HepG2 (cell line): ENCODE measurements around the gene AOX1. TPM values are rescaled to one million over a fixed set of nuclear protein-coding genes. Genes with fewer than 3 reads are reported as not detected.

Experiments
- ATAC-seq: fragments of 200-7000 bp; cut with Tn5 transposase; 3 replicates; pipeline ENCODE4 v1.9.1; 2020; ENCODE audit warnings: mild to moderate bottlenecking, moderate library complexity
- BruUV-seq: library from RNA; stranded (reverse); fragments of 400-500 nt; replicated peaks from 2 replicates; lab custom pipeline; 2021; lab: Mats Ljungman, UMichigan
- CTCF ChIA-PET: fragments of 300-600 bp; formaldehyde crosslinking; extraction: SDS; loops from one replicate; lab custom pipeline; 2021; ENCODE audit warnings: low total read pairs, inconsistent platforms, low intra/inter-chr PET ratio; lab: Yijun Ruan, JAX
- POLR2A ChIA-PET: fragments of 350-600 bp; sonication (Branson Sonifier 250); formaldehyde crosslinking; loops from one replicate; lab custom pipeline; 2020; ENCODE audit warnings: antibody characterized with exemption, inconsistent platforms; lab: Yijun Ruan, JAX
- DNase-seq: peaks from one replicate; pipeline ENCODE4 v3.0.0-alpha.2; 2015; ENCODE audit warnings: low spot score
- FAIRE-seq: peaks from 3 replicates; lab custom pipeline; 2011; peaks lifted over from hg19 to GRCh38; lab: Jason Lieb, UNC
- H2AFZ ChIP-seq: one replicate; pipeline ENCODE4 v1.6.1; 2011; ENCODE audit warnings: low read length, inconsistent platforms
- H3K27ac ChIP-seq: fragments of 300-600 bp; 3 replicates; pipeline ENCODE4 v1.8.0; 2011; ENCODE audit warnings: mixed run types, mild to moderate bottlenecking, mixed read lengths, low read length, inconsistent platforms; ENCODE audit not compliant: insufficient read depth; ENCODE audit errors: extremely low read length
- H3K27me3 ChIP-seq, 2 experiments: fragments of 200-600 bp in 1 of 2; 2 replicates in 1 of 2; 3 replicates in 1 of 2; pipeline versions ENCODE4 v1.6.0 to v1.8.0; 2011; ENCODE audit warnings: low read length in 2 of 2, mild to moderate bottlenecking in 2 of 2, moderate library complexity in 2 of 2, inconsistent platforms in 1 of 2; ENCODE audit not compliant: insufficient read depth in 2 of 2, control insufficient read depth in 1 of 2
- H3K36me3 ChIP-seq, 2 experiments: fragments of 200-600 bp in 1 of 2; replicated peaks in 1 of 2; 2 replicates in 1 of 2; 3 replicates in 1 of 2; pipeline versions ENCODE4 v1.5.1 to v1.8.0; 2011; ENCODE audit warnings: low read length in 2 of 2, inconsistent platforms in 1 of 2; ENCODE audit not compliant: insufficient read depth in 2 of 2, control insufficient read depth in 1 of 2
- H3K4me1 ChIP-seq: 2 replicates; pipeline ENCODE4 v1.5.1; 2012; ENCODE audit warnings: low read length, inconsistent platforms; ENCODE audit not compliant: insufficient read depth
- H3K4me2 ChIP-seq: 2 replicates; pipeline ENCODE4 v1.6.0; 2011; ENCODE audit warnings: low read depth, low read length, inconsistent platforms
- H3K4me3 ChIP-seq, 3 experiments: fragments of 200-600 bp in 1 of 3; sonication (generic), shearing (Covaris generic) in 1 of 3; replicated peaks in 1 of 3; 2 replicates each; pipeline ENCODE4 v1.5.1; 2011 to 2016; ENCODE audit warnings: low read length in 3 of 3, inconsistent platforms in 2 of 3, low read depth in 2 of 3, mild to moderate bottlenecking in 2 of 3, control low read depth in 1 of 3, mixed read lengths in 1 of 3; ENCODE audit not compliant: insufficient read depth in 1 of 3
- H3K79me2 ChIP-seq: one replicate; pipeline ENCODE4 v1.6.1; 2011; ENCODE audit warnings: low read length, inconsistent platforms; ENCODE audit not compliant: insufficient read depth
- H3K9ac ChIP-seq: 2 replicates; pipeline ENCODE4 v1.6.0; 2011; ENCODE audit warnings: mild to moderate bottlenecking, low read depth, low read length, inconsistent platforms; ENCODE audit not compliant: insufficient read depth
- H3K9me3 ChIP-seq: 2 replicates; pipeline ENCODE4 v1.5.1; 2012; ENCODE audit warnings: mild to moderate bottlenecking, low read length
- H4K20me1 ChIP-seq: 2 replicates; pipeline ENCODE4 v1.6.0; 2011; ENCODE audit warnings: inconsistent platforms, mild to moderate bottlenecking, low read length, moderate library complexity; ENCODE audit not compliant: insufficient read depth
- ELF3 ChIP-seq: IDR thresholded peaks from 2 replicates; pipeline ENCODE4 v1.6.1; 2016; ENCODE audit warnings: missing genetic modification reagents, missing compliant biosample characterization
- GFI1 ChIP-seq: sonication (generic); formaldehyde crosslinking; IDR thresholded peaks from 2 replicates; pipeline ENCODE4 v1.5.0; 2020; ENCODE audit warnings: missing genetic modification reagents, mild to moderate bottlenecking, borderline replicate concordance
- GMEB2 ChIP-seq: IDR thresholded peaks from 2 replicates; pipeline ENCODE4 v1.6.1; 2016; ENCODE audit warnings: missing biosample characterization, missing genetic modification reagents, low read depth
- IKZF1 ChIP-seq: fragments of 450-650 bp; IDR thresholded peaks from 2 replicates; pipeline ENCODE4 v1.7.1; 2016
- KDM2A ChIP-seq: sonication (generic); formaldehyde crosslinking; IDR thresholded peaks from 2 replicates; pipeline ENCODE4 v1.4.0; 2020; ENCODE audit warnings: low read depth, missing genetic modification reagents, borderline replicate concordance
- KLF6 ChIP-seq: IDR thresholded peaks from 2 replicates; pipeline ENCODE4 v1.8.0; 2016; ENCODE audit warnings: missing biosample characterization, missing genetic modification reagents
- MLLT10 ChIP-seq: sonication (generic); formaldehyde crosslinking; IDR thresholded peaks from 2 replicates; pipeline ENCODE4 v1.4.0; 2020; ENCODE audit warnings: missing genetic modification reagents
- MYC ChIP-seq: sonication (generic); formaldehyde crosslinking; IDR thresholded peaks from 2 replicates; pipeline ENCODE4 v1.9.0; 2021; ENCODE audit warnings: missing genetic modification reagents, borderline replicate concordance
- SP1 ChIP-seq, 2 experiments: fragments of 450-650 bp in 1 of 2; sonication (generic) in 1 of 2; formaldehyde crosslinking in 1 of 2; IDR thresholded peaks; 2 replicates each; pipeline versions ENCODE4 v1.4.0 to v1.6.1; 2016 to 2020; ENCODE audit warnings: missing genetic modification reagents in 1 of 2
- ZC3H13 ChIP-seq: sonication (generic); formaldehyde crosslinking; IDR thresholded peaks from 2 replicates; pipeline ENCODE4 v1.8.1; 2023; ENCODE audit warnings: mild to moderate bottlenecking, missing genetic modification reagents, moderate library complexity
- ZNF274 ChIP-seq: sonication (generic); formaldehyde crosslinking; IDR thresholded peaks from 2 replicates; pipeline ENCODE4 v1.5.1; 2020; ENCODE audit warnings: mild to moderate bottlenecking, missing genetic modification reagents
- ZNF337 ChIP-seq: sonication (generic); formaldehyde crosslinking; IDR thresholded peaks from 2 replicates; pipeline ENCODE4 v1.5.1; 2020; ENCODE audit warnings: missing genetic modification reagents, low read depth, mild to moderate bottlenecking, borderline replicate concordance
- ZNF34 ChIP-seq: sonication (generic); formaldehyde crosslinking; IDR thresholded peaks from 2 replicates; pipeline ENCODE4 v1.4.0; 2020; ENCODE audit warnings: mild to moderate bottlenecking, missing genetic modification reagents, borderline replicate concordance
- ZNF431 ChIP-seq: sonication (generic); formaldehyde crosslinking; IDR thresholded peaks from 2 replicates; pipeline ENCODE4 v1.9.0; 2022; ENCODE audit warnings: missing genetic modification reagents, low read depth, mild to moderate bottlenecking, borderline replicate concordance
- ZNF567 ChIP-seq: sonication (generic); formaldehyde crosslinking; IDR thresholded peaks from 2 replicates; pipeline ENCODE4 v1.8.1; 2023; ENCODE audit warnings: mild to moderate bottlenecking, missing genetic modification reagents, borderline replicate concordance
- ZNF740 ChIP-seq: sonication (generic); formaldehyde crosslinking; IDR thresholded peaks from 2 replicates; pipeline ENCODE4 v1.4.0; 2020; ENCODE audit warnings: missing genetic modification reagents
- ZSCAN30 ChIP-seq: sonication (generic); formaldehyde crosslinking; IDR thresholded peaks from 2 replicates; pipeline ENCODE4 v1.5.0; 2020; ENCODE audit warnings: mild to moderate bottlenecking, missing genetic modification reagents
- WGBS: methylation state at CpG from one replicate; pipeline ENCODE4 v1.1.6; 2017; ENCODE audit warnings: low lambda C conversion rate; 5-methylcytosine and 5-hydroxymethylcytosine counted together
- in situ Hi-C: cut with HindIII; loops from 2 replicates; pipeline ENCODE4 v1.10.0; 2017; ENCODE audit warnings: low pct_unique_long_range_greater_than_20kb; ENCODE audit not compliant: extremely low pct_ligation_motif_present
- intact Hi-C: fragments of 100-400 bp; cut with micrococcal nuclease; formaldehyde crosslinking; loops from one replicate; pipeline ENCODE4 v1.10.0; 2022; ENCODE audit not compliant: unreplicated experiment
- polyA plus RNA-seq, 8 experiments: library from polyadenylated mRNA; depleted of rRNA in 3 of 8; stranded (reverse) in 7 of 8; unstranded in 1 of 8; fragments of >200 nt; fragmentation: Illumina TruSeq in 4 of 8; extraction: Trizol in 4 of 8; gene quantifications; 2 replicates each; pipeline versions ENCODE4 v1.2.1 to v1.2.3, GENCODE V29; 2011 to 2016; ENCODE audit warnings: low read depth in 4 of 8, missing spikeins in 1 of 8, mixed read lengths in 1 of 8; ENCODE audit not compliant: insufficient read depth in 1 of 8
- total RNA-seq, 5 experiments: library from RNA; depleted of rRNA; stranded (reverse); fragments of >200 nt; fragmentation: Illumina TruSeq; extraction: Trizol; gene quantifications; 2 replicates each; pipeline ENCODE4 v1.2.3, GENCODE V29; 2016; ENCODE audit warnings: low read depth in 1 of 5
- TF ChIP-seq, protein P1 (sequence below): sonication (generic); formaldehyde crosslinking; IDR thresholded peaks from 2 replicates; pipeline ENCODE4 v1.8.1; 2023; ENCODE audit warnings: mild to moderate bottlenecking, missing genetic modification reagents
- TF ChIP-seq, protein P2 (sequence below): sonication (generic); formaldehyde crosslinking; IDR thresholded peaks from 2 replicates; pipeline ENCODE4 v1.4.0; 2020; ENCODE audit warnings: missing genetic modification reagents

The AOX1 gene
- total and polyA plus RNA-seq, 2 of the 13 experiments (the other 11 are each of a cell fraction or from before 2014, with no cell fraction given), result 9.2 to 18.0 TPM

DNA sequence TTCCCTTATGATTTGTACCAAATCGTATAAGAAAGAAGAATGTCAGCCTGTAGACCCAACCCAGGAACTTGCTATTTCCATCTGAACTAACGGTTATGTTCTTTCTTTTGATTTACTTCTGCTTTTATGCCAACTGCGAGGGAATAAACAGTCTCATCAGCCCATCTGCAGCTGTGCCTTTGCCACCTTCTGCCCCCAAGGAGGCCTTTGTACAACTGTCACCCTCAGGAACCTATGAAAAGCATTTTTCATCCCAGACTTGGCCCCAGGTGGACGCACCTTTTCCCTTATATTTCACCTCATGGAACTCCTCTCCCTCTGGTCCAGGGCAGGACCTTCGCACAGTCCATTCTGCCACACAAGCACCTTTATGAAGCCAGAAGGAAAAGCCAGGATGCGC lies 109.8 kb downstream of the AOX1 start:
- BruUV-seq, result no TSS peak
- H3K9me3 ChIP-seq, result no peaks in the 10 kb centered on the region
- ChIA-PET POLR2A (no interaction called here), CTCF (no interaction called here)
- intact Hi-C loops, result no loop called here
- no peak for FAIRE-seq
- ATAC-seq, result no peak
- no peak overlapping the region for H3K9ac ChIP-seq
- no peak overlapping the region for H2AFZ ChIP-seq
- peaks cover 0 to 6% of the 10 kb centered on the region in 2 experiments; a peak in 1 of 5 replicates for H3K27me3 ChIP-seq
- DNase-seq, result no peak
- no peak overlapping the region for H3K27ac ChIP-seq
- no peak for TF ChIP-seq GMEB2 (CRISPR knock-in tag)
- no peak for TF ChIP-seq SP1 (IDR thresholded peaks at IDR 0.05)
- no peak for TF ChIP-seq SP1 (CRISPR knock-in tag; IDR thresholded peaks at IDR 0.05)
- no peak for TF ChIP-seq GFI1
- no peak for TF ChIP-seq ELF3 (CRISPR knock-in tag)
- no peak for TF ChIP-seq ZNF274
- no peak for TF ChIP-seq KDM2A
- TF ChIP-seq MYC (CRISPR knock-in tag), result no peak
- no peak for TF ChIP-seq ZSCAN30 (CRISPR knock-in tag)
- TF ChIP-seq ZC3H13 (CRISPR knock-in tag), result no peak
- no peak for TF ChIP-seq ZNF740 (CRISPR knock-in tag)
- no peak for TF ChIP-seq MLLT10
- TF ChIP-seq, protein P1, sequence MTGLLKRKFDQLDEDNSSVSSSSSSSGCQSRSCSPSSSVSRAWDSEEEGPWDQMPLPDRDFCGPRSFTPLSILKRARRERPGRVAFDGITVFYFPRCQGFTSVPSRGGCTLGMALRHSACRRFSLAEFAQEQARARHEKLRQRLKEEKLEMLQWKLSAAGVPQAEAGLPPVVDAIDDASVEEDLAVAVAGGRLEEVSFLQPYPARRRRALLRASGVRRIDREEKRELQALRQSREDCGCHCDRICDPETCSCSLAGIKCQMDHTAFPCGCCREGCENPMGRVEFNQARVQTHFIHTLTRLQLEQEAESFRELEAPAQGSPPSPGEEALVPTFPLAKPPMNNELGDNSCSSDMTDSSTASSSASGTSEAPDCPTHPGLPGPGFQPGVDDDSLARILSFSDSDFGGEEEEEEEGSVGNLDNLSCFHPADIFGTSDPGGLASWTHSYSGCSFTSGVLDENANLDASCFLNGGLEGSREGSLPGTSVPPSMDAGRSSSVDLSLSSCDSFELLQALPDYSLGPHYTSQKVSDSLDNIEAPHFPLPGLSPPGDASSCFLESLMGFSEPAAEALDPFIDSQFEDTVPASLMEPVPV, result no peak
- TF ChIP-seq, protein P2, sequence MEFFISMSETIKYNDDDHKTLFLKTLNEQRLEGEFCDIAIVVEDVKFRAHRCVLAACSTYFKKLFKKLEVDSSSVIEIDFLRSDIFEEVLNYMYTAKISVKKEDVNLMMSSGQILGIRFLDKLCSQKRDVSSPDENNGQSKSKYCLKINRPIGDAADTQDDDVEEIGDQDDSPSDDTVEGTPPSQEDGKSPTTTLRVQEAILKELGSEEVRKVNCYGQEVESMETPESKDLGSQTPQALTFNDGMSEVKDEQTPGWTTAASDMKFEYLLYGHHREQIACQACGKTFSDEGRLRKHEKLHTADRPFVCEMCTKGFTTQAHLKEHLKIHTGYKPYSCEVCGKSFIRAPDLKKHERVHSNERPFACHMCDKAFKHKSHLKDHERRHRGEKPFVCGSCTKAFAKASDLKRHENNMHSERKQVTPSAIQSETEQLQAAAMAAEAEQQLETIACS (CRISPR knock-in tag), result no peak
- TF ChIP-seq ZNF337 (CRISPR knock-in tag), result no peak
- TF ChIP-seq ZNF34, result no peak
- no peak for TF ChIP-seq KLF6 (CRISPR knock-in tag)
- TF ChIP-seq ZNF567, result no peak
- no peak for TF ChIP-seq ZNF431 (CRISPR knock-in tag)
- no peak for TF ChIP-seq IKZF1
- no peak overlapping the region for H3K4me2 ChIP-seq
- H3K79me2 ChIP-seq, result no peaks in the 10 kb centered on the region
- no peak overlapping the region for H3K4me3 ChIP-seq
- in situ Hi-C loops, result loop anchor here (10.0 kb wide), 1 partner anchor 721 kb away; no protein-coding TSS in a partner anchor
- H4K20me1 ChIP-seq, result no peaks in the 10 kb centered on the region
- peaks cover 6% of the 10 kb centered on the region; the same call in 1 of the 2 replicates for H3K4me1 ChIP-seq
- WGBS, result 61% methylated on average over 6 of the region's 6 CpGs
- no peaks in the 10 kb centered on the region for H3K36me3 ChIP-seq
